Loucy (cell line): ENCODE results near the gene PHACTR2.

Experiments
- H2AFZ ChIP-seq: fragments of 200-600 bp; sonication (generic); 2 replicates; pipeline ENCODE4 v1.6.0; 2016; ENCODE audit warnings: antibody characterized with exemption, mild to moderate bottlenecking, low read length, moderate library complexity
- H3F3A ChIP-seq: fragments of 200-600 bp; 2 replicates; pipeline ENCODE4 v1.6.0; 2016; ENCODE audit warnings: antibody characterized with exemption, low read depth, mild to moderate bottlenecking
- H3K27me3 ChIP-seq: fragments of 200-600 bp; sonication (generic); 2 replicates; pipeline ENCODE4 v1.6.1; 2014; ENCODE audit warnings: low read length, mild to moderate bottlenecking; ENCODE audit not compliant: insufficient read depth, poor library complexity, severe bottlenecking
- H3K36me3 ChIP-seq: fragments of 200-600 bp; sonication (generic); 2 replicates; pipeline ENCODE4 v1.6.1; 2016; ENCODE audit warnings: low read length; ENCODE audit not compliant: insufficient read depth
- H3K4me1 ChIP-seq: fragments of 200-600 bp; sonication (generic); 2 replicates; pipeline ENCODE4 v1.5.1; 2014; ENCODE audit warnings: low read length, mild to moderate bottlenecking; ENCODE audit not compliant: insufficient read depth, poor library complexity, severe bottlenecking
- H3K4me2 ChIP-seq: fragments of 200-600 bp; sonication (generic); 2 replicates; pipeline ENCODE4 v1.6.0; 2014; ENCODE audit warnings: antibody characterized with exemption, low read length, low read depth, mild to moderate bottlenecking; ENCODE audit not compliant: poor library complexity, severe bottlenecking
- H3K4me3 ChIP-seq: fragments of 200-600 bp; sonication (generic); 2 replicates; pipeline ENCODE4 v1.5.1; 2014; ENCODE audit warnings: low read length, mild to moderate bottlenecking, mixed read lengths; ENCODE audit not compliant: poor library complexity, severe bottlenecking
- H3K79me2 ChIP-seq: fragments of 200-600 bp; sonication (generic); 2 replicates; pipeline ENCODE4 v1.6.1; 2014; ENCODE audit warnings: low read length; ENCODE audit not compliant: insufficient read depth
- H3K9ac ChIP-seq: fragments of 200-600 bp; sonication (generic); 2 replicates; pipeline ENCODE4 v1.6.0; 2014; ENCODE audit warnings: mild to moderate bottlenecking, low read depth, low read length, moderate library complexity; ENCODE audit not compliant: poor library complexity, severe bottlenecking
- H3K9me2 ChIP-seq: fragments of 200-600 bp; sonication (generic); replicated peaks from 2 replicates; pipeline ENCODE4 v1.6.1; 2016; ENCODE audit warnings: low read depth, low read length, mixed read lengths
- H3K9me3 ChIP-seq: fragments of 200-600 bp; sonication (generic); 2 replicates; pipeline ENCODE4 v1.6.1; 2014; ENCODE audit warnings: mild to moderate bottlenecking, antibody characterized with exemption, low read length, low read depth; ENCODE audit not compliant: insufficient read depth
- H4K20me1 ChIP-seq: fragments of 200-600 bp; sonication (generic); 2 replicates; pipeline ENCODE4 v1.6.0; 2014; ENCODE audit warnings: antibody characterized with exemption, low read length, mild to moderate bottlenecking; ENCODE audit not compliant: insufficient read depth, poor library complexity, severe bottlenecking
- CTCF ChIP-seq: fragments of 200-600 bp; sonication (generic); conservative IDR thresholded peaks from 2 replicates; pipeline ENCODE4 v1.5.1; 2014; ENCODE audit warnings: mild to moderate bottlenecking, antibody characterized with exemption, low read length
- EZH2phosphoT487 ChIP-seq: fragments of 200-600 bp; IDR thresholded peaks from 2 replicates; pipeline ENCODE4 v1.6.1; 2018; ENCODE audit warnings: antibody characterized with exemption, mild to moderate bottlenecking, moderate library complexity, borderline replicate concordance

Gene PHACTR2

GRCh38 chr6:143836150-143836549 is 158.4 kb downstream of the PHACTR2 start:
- no peaks in the 10 kb centered on the region for H3K9me3 ChIP-seq
- no peaks in the 10 kb centered on the region for H3K27me3 ChIP-seq
- H3K4me3 ChIP-seq, result no peak overlapping the region
- no peaks in the 10 kb centered on the region for H3K36me3 ChIP-seq
- H2AFZ ChIP-seq, result no peak overlapping the region
- H3K4me1 ChIP-seq, result no peaks in the 10 kb centered on the region
- no peaks in the 10 kb centered on the region for H3K9me2 ChIP-seq
- H4K20me1 ChIP-seq, result no peaks in the 10 kb centered on the region
- TF ChIP-seq CTCF, result no peak
- no peak for TF ChIP-seq EZH2phosphoT487
- no peak overlapping the region for H3K4me2 ChIP-seq
- H3K79me2 ChIP-seq, result no peaks in the 10 kb centered on the region
- no peak overlapping the region for H3K9ac ChIP-seq
- no peaks in the 10 kb centered on the region for H3F3A ChIP-seq

GRCh38 chr6:143838395-143838794 is 160.6 kb downstream of the PHACTR2 start:
- no peaks in the 10 kb centered on the region for H3K9me3 ChIP-seq
- H4K20me1 ChIP-seq, result no peaks in the 10 kb centered on the region
- no peaks in the 10 kb centered on the region for H3F3A ChIP-seq
- peaks cover 3% of the 10 kb centered on the region for H3K79me2 ChIP-seq
- H3K27me3 ChIP-seq, result no peaks in the 10 kb centered on the region
- H2AFZ ChIP-seq, result no peak overlapping the region
- no peak overlapping the region for H3K9ac ChIP-seq
- H3K4me3 ChIP-seq, result no peak overlapping the region
- TF ChIP-seq EZH2phosphoT487, result no peak
- no peak for TF ChIP-seq CTCF
- no peak overlapping the region for H3K4me2 ChIP-seq
- no peaks in the 10 kb centered on the region for H3K9me2 ChIP-seq
- H3K4me1 ChIP-seq, result peaks cover 5% of the 10 kb centered on the region
- H3K36me3 ChIP-seq, result no peaks in the 10 kb centered on the region

- no peak overlapping the region for H2AFZ ChIP-seq
These were observed 161.4 kb downstream of the PHACTR2 start for GRCh38 chr6:143839196-143839595.

More at GRCh38 chr6:143839196-143839595, 161.4 kb downstream of the PHACTR2 start:
- H3K9me2 ChIP-seq, result no peaks in the 10 kb centered on the region
- no peak for TF ChIP-seq CTCF
- TF ChIP-seq EZH2phosphoT487, result no peak
- H4K20me1 ChIP-seq, result peaks cover 2% of the 10 kb centered on the region
- no peaks in the 10 kb centered on the region for H3K9me3 ChIP-seq
- peaks cover 6% of the 10 kb centered on the region for H3K4me1 ChIP-seq
- no peak overlapping the region for H3K4me3 ChIP-seq
- H3K36me3 ChIP-seq, result no peaks in the 10 kb centered on the region
- H3K9ac ChIP-seq, result no peak overlapping the region
- H3K4me2 ChIP-seq, result no peak overlapping the region
- peaks cover 11% of the 10 kb centered on the region for H3K79me2 ChIP-seq
- no peaks in the 10 kb centered on the region for H3F3A ChIP-seq
- no peaks in the 10 kb centered on the region for H3K27me3 ChIP-seq
